Measurements from ENCODE around the gene GLCE. TPM values are rescaled to one million over a fixed set of nuclear protein-coding genes. Genes with fewer than 3 reads are reported as not detected.

The GLCE gene
- polyA plus RNA-seq, 1 experiment, result 7.1 TPM

DNA sequence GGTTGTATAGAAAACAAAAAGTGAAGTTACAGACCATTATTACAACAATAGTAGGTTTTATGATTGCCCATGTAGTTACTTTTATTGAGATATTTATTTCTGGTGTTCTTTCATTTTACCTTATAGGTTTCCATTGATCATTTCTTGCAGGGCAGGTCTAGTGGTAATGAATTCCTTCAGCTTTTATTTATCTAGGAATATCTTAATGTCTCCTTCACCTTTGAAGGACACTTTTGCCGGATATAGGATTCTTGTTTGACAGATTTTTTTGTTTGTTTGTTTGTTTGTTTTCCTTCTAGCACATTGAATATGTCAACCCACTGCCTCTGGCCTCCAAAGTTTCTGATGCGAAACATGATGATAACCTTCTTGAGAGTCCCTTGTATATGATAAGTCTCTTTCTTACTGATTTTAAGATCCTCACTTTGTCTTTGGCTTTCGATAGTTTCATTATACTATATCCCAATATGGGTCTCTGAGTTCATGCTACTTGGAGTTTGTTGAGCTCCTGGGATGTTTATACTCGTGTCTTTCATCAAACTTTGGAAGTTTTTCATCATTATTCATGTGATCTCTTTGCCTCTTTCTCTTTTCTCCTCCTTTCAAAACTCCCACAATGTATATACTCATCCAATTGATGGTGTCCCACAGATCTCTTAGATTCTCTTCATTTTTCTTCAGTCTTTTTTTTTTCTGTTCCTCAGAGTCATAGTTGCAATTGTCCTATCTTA, 62.8 kb downstream of the GLCE start:
- no peak overlapping the region for H3K4me3 ChIP-seq (ENCODE audit: low read depth, low read length)
- TF ChIP-seq, protein P1, sequence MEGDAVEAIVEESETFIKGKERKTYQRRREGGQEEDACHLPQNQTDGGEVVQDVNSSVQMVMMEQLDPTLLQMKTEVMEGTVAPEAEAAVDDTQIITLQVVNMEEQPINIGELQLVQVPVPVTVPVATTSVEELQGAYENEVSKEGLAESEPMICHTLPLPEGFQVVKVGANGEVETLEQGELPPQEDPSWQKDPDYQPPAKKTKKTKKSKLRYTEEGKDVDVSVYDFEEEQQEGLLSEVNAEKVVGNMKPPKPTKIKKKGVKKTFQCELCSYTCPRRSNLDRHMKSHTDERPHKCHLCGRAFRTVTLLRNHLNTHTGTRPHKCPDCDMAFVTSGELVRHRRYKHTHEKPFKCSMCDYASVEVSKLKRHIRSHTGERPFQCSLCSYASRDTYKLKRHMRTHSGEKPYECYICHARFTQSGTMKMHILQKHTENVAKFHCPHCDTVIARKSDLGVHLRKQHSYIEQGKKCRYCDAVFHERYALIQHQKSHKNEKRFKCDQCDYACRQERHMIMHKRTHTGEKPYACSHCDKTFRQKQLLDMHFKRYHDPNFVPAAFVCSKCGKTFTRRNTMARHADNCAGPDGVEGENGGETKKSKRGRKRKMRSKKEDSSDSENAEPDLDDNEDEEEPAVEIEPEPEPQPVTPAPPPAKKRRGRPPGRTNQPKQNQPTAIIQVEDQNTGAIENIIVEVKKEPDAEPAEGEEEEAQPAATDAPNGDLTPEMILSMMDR (IDR thresholded peaks at IDR 0.05; ENCODE audit: insufficient read depth, low read depth, low read length), result no peak
- H3K27me3 ChIP-seq (ENCODE audit: control insufficient read depth, insufficient read depth, low read length), result no peaks in the 10 kb centered on the region
- H3K36me3 ChIP-seq (ENCODE audit: control insufficient read depth, insufficient read depth, low read length), result no peaks in the 10 kb centered on the region
- DNase-seq (ENCODE audit: low read depth), result no peak
- CTCF ChIA-PET, result interaction anchor here (1.3 to 1.4 kb wide), 2 partner anchors 40 to 164 kb away, joined by 3 to 4 read pairs; no protein-coding TSS in a partner anchor
- POLR2A ChIA-PET, result no interaction called here

DNA sequence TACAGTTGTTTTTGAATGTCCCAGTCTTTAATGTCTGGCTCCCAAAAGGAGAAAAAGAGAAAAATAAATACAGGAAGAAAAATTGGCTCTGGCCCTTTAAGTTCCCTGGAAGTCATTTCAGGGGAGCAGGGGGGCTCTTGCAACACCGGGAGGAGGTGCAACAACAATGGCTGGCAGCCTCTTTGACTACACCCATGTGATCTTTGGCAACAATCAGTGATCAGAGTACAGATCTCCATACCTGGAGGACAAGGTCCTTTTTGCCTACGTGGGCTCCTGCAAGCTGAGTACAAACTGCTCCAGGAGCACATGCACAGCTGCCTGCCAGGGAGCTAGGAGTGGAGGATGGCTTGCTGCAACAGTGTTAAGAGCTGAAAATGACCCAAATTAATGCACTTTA, 63.9 kb downstream of the GLCE start:
- TF ChIP-seq, protein P1 (IDR thresholded peaks at IDR 0.05; ENCODE audit: insufficient read depth, low read depth, low read length), result no peak
- CTCF ChIA-PET, result interaction anchor here (5.6 kb wide), 1 partner anchor 166 kb away, joined by 41 read pairs; no protein-coding TSS in a partner anchor
- Histone ChIP-seq H3K36me3 (ENCODE audit: control insufficient read depth, insufficient read depth, low read length) (no peaks in the 10 kb centered on the region; the same call in 1 of the 2 replicates), H3K27me3 (ENCODE audit: control insufficient read depth, insufficient read depth, low read length) (no peaks in the 10 kb centered on the region), H3K4me3 (ENCODE audit: low read depth, low read length) (no peak overlapping the region)
- no peak for DNase-seq (ENCODE audit: low read depth)
- POLR2A ChIA-PET, result no interaction called here

GRCh38 chr15:69225355-69226022, 65.1 kb downstream of the GLCE start:
- H3K4me3 ChIP-seq (ENCODE audit: low read depth, low read length), result no peak overlapping the region
- H3K27me3 ChIP-seq (ENCODE audit: control insufficient read depth, insufficient read depth, low read length), result no peaks in the 10 kb centered on the region
- TF ChIP-seq, protein P1 (IDR thresholded peaks at IDR 0.05; ENCODE audit: insufficient read depth, low read depth, low read length), result 0 out of 2 replicates have a peak, but pooled peaks have one; percentile 21
- ChIA-PET CTCF (interaction anchor here (0.7 to 5.6 kb wide), 8 partner anchors 14 to 169 kb away, joined by 3 to 41 read pairs (median 4); no protein-coding TSS in a partner anchor), POLR2A (interaction anchor here (0.7 kb wide), 1 partner anchor 15 kb away, joined by 3 read pairs; no protein-coding TSS in a partner anchor)
- H3K36me3 ChIP-seq (ENCODE audit: control insufficient read depth, insufficient read depth, low read length), result no peaks in the 10 kb centered on the region; the same call in 1 of the 2 replicates
- DNase-seq (ENCODE audit: low read depth), result peak; percentile 1

- H3K4me3 ChIP-seq (ENCODE audit: low read depth, low read length), result no peak overlapping the region
- TF ChIP-seq, protein P1 (IDR thresholded peaks at IDR 0.05; ENCODE audit: insufficient read depth, low read depth, low read length), result no peak
- H3K36me3 ChIP-seq (ENCODE audit: control insufficient read depth, insufficient read depth, low read length), result no peaks in the 10 kb centered on the region; the same call in 1 of the 2 replicates
- ChIA-PET CTCF (interaction anchor here (0.7 to 5.6 kb wide), 8 partner anchors 14 to 168 kb away, joined by 3 to 41 read pairs (median 4); no protein-coding TSS in a partner anchor), POLR2A (interaction anchor here (0.7 kb wide), 1 partner anchor 15 kb away, joined by 3 read pairs; no protein-coding TSS in a partner anchor)
- no peaks in the 10 kb centered on the region for H3K27me3 ChIP-seq (ENCODE audit: control insufficient read depth, insufficient read depth, low read length)
- DNase-seq (ENCODE audit: low read depth), result no peak
Observed at GRCh38 chr15:69226023-69226355, 65.6 kb downstream of the GLCE start.

GRCh38 chr15:69232144-69232543, 71.7 kb downstream of the GLCE start:
- Histone ChIP-seq H3K36me3 (ENCODE audit: control insufficient read depth, insufficient read depth, low read length) (no peaks in the 10 kb centered on the region; the same call in 1 of the 2 replicates), H3K4me3 (ENCODE audit: low read depth, low read length) (no peak overlapping the region), H3K27me3 (ENCODE audit: control insufficient read depth, insufficient read depth, low read length) (no peaks in the 10 kb centered on the region)
- POLR2A ChIA-PET, result no interaction called here
- CTCF ChIA-PET, result no interaction called here
- DNase-seq (ENCODE audit: low read depth), result no peak
- TF ChIP-seq, protein P1 (IDR thresholded peaks at IDR 0.05; ENCODE audit: insufficient read depth, low read depth, low read length), result no peak

All from BJ (cell line).